GM18499 (cell line): ENCODE measurements around the gene RUFY4.

Source experiments
- ATAC-seq: cut with Tn5 transposase; IDR thresholded peaks from one replicate; pipeline ENCODE4 v1.9.1; 2021; ENCODE audit warnings: moderate number of reproducible peaks; ENCODE audit not compliant: insufficient read depth, unreplicated experiment

The RUFY4 gene

DNA sequence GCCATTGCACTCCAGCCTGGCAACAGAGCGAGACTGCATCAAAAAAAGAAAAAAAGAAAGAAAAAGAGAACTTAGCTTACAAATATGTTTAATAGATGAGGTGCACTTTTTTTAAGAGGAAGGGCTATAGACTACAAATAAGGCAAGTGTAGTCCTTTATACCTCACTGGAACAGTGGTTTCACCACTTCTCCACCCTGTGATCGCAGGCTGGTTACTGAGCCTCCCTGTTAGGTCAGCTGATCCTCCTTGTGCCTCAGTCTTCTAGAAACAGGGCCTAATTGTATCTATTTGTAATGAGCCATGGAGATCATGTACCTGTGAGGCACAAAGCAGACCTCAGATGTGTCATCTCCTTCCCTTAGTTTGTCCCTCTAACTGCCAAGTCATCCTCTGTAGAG is 61.3 kb downstream of the RUFY4 start:
- ATAC-seq = no peak

GRCh38 chr2:218130822-218131221 is 61.8 kb downstream of the RUFY4 start:
- no peak for ATAC-seq

- ATAC-seq = no peak
Observed at GRCh38 chr2:218137514-218137913, 68.5 kb downstream of the RUFY4 start.

DNA sequence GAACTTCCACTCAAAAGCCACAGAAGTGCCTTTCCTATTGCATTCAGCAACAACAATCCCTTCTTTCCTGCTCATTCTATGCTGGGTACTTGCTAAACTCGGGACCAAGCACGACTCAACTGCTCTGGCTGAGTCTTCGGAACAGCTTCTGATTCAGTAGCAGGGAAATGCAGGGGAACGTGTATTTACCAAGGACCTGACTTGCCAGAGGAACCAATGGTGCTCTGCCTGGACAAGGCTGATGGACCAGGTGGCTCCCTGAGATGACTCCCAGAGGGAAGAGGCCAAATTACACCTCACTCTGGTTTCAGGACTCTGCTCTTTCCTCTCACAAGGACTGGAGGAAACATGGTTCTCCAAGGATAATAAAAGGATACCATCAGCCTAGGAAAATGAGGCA is 69.0 kb downstream of the RUFY4 start:
- ATAC-seq = no peak
